ENCODE measurements around the gene PLEKHD1.
"Not testable (repeated sequence)": the region's sequence is repeated elsewhere in the genome, so short reads cannot be mapped to it uniquely, and the experiment has no call there.

PLEKHD1 gene

GRCh38 chr14:69481815-69482568 lies 2.5 kb upstream of the PLEKHD1 start:
- no peak for DNase-seq (ENCODE audit: low read depth)

DNA sequence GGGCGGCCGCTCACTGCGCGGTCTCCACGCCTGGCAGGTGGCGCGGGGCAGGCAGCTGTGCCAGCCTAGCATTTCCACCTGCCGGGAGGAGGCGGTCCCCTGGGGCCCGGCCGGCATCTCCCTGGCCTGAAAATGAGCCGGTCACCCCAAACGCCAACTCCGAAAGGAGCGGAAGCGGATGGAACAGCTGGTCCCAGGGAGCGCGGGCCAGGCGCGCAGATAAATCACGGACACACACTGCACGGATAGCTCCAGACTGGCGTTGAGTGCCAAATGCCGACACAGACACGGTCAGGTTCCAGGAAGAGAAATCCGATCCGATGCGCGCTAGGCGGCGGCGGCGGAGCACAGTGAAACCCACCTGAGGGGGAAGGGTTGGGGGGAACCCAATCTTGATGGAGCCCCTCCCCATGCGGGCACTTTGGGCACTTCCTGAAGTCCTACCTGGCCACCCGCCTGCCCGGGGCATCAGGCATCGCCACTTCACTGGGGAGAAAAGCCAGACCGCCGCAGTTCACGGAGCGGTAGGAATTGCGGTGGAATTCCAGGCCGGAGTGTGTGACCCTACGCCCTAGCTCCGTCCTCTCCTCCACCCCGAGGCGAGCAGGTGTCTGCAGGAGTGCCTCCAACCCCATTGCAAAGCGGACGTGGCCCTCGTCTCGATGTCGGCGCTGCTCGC lies 624 bp upstream of the PLEKHD1 start:
- DNase-seq (ENCODE audit: low read depth) = no peak

- no peak for DNase-seq (ENCODE audit: low read depth)
These were observed 760 bp downstream of the PLEKHD1 start for GRCh38 chr14:69485315-69485660.

- DNase-seq (ENCODE audit: low read depth) = no peak
These were observed 1.2 kb downstream of the PLEKHD1 start for GRCh38 chr14:69485701-69486100.

DNA sequence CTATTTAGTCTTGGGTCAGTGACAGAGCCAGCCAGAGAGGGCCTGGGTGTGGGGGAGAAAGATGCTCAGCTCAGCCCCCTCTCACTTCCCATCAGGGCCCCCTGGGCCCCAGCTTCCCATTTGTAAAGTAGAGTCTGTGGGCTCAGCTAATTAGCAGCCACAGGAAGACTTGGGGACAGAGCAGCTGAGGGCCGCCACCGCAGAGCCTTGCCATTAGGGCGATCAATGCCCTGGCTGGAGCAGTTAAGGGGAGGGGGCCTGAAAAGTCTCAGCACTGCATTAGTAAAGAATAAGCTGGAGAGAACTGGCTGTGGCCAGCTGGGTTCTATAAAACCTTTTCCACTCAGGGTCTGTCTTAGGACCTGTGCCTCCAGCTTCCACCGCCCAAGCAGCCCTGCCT lies 2.7 kb downstream of the PLEKHD1 start:
- DNase-seq (ENCODE audit: low read depth) = no peak

- no peak for DNase-seq (ENCODE audit: low read depth)
These were observed 3.2 kb downstream of the PLEKHD1 start for GRCh38 chr14:69487771-69488170.

DNA sequence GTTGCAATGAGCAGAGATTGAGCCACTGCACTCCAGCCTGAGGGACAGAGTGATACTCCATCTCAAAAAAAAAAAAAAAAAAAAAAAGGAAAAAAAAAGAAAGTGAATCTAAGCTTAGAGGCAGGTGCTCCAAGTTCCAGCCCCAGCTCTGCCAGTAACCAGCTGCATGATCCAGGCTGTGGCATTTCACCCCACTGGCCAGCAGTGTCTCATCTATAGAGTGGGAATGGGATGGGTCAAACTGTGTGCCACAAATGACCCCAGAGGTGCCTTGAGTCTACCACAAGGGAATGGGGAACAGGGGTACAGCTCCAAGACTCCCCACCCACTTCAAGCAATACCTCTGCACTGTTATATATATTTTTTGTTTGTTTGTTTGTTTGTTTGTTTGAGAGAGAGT lies 5.0 kb downstream of the PLEKHD1 start:
- DNase-seq (ENCODE audit: low read depth) = no peak

- DNase-seq (ENCODE audit: low read depth) = no peak
These were observed 5.8 kb downstream of the PLEKHD1 start for GRCh38 chr14:69490219-69490918.

DNA sequence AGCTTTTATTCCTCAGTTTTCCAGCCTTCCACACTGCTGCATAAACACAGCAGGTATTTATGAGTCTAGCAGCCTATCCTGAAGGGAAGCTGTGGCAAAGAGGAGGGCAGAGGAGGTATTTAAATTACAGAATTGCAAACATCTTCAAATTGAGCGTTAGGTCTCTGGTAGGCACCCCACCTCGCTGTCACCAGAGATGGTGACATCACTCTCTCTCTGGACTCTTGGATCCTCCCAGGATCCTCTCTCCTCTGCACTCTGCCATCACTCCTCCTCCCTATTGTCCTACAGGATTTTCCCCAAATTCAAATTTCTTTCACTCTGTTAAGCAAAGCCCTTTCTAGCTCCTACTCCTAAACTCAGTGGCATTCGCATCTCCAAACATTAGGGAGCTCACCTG lies 6.7 kb downstream of the PLEKHD1 start:
- DNase-seq (ENCODE audit: low read depth) = no peak

- no peak for DNase-seq (ENCODE audit: low read depth)
These were observed 8.5 kb downstream of the PLEKHD1 start for GRCh38 chr14:69493038-69493437.

DNA sequence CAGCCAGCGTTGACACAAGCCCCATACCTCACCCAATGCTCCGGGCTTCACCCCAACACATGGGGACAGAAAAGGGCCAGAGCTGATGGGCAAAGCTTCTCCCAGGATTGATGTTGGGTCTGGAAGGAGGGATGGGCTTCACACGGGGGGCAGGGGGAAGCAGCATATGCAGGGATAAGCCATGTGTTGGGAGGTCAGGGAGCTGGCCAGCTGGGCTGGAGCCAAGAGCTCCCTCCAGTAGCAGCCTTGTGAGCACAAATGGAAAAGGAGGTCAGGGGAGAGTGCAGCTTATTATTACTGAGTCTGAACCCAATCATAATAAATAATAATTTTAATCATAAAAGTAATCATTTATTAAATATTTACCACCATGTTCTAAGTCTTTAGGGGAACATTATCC lies 9.3 kb downstream of the PLEKHD1 start:
- DNase-seq (ENCODE audit: low read depth) = no peak

GRCh38 chr14:69495341-69495921 lies 10.9 kb downstream of the PLEKHD1 start:
- no peak for DNase-seq (ENCODE audit: low read depth)

DNA sequence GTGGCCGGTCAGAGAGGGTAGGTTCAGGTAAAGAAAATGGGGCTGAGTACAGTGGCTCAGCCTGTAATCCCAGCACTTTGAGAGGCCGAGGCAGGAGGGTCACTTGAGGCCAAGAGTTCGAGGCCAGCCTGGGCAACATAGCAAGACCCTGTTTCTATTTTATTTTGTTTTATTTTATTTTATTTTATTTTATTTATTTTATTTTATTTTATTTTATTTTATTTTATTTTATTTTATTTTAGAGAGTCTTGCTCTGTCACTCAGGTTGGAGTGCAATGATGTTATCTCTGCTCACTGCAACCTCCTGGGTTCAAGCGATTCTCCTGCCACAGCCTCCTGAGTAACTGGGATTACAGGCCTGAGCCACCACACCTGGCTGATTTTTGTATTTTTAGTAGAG lies 13.3 kb downstream of the PLEKHD1 start:
- not testable (repeated sequence) for DNase-seq (ENCODE audit: low read depth)

- not testable (repeated sequence) for DNase-seq (ENCODE audit: low read depth)
These were observed 13.8 kb downstream of the PLEKHD1 start for GRCh38 chr14:69498286-69498685.

DNA sequence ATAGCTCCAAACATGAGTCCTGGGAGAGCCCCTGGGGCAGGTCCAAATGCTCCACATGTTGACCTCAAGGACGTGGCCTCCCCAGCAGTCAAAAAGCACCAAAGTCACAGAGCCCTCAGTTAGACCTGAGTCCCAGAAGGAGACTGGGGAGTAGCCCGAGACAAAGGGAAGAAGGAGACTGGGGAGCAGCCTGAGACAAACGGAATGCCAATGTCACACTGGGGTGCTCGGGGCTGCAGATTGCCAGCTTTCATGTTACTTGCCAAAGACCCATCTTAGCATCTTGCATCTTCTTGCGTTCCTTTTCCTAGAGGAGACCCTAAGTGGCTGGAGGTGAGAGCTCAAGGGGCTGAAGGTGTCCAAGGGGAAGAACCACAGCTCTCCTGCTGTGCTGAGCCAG lies 14.9 kb downstream of the PLEKHD1 start:
- DNase-seq (ENCODE audit: low read depth) = no peak

DNA sequence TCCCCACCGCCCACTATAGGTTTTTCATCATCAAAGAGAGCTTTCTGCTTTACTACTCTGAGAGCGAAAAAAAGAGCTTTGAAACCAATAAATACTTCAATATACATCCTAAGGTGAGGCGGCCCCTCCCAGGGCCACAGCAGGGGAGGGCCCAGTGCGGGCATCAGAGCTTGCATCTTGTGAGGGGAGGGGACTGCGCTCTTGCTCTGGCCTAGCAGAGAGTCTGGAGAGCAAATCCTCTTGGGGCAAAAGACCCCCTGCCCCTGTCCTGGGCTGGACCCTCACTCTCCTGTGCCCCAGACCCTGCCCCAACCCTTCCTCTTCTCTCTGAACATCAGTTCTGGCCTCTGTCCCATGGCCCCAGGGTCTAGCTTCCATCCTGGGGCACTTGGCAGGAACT lies 15.6 kb downstream of the PLEKHD1 start:
- no peak for DNase-seq (ENCODE audit: low read depth)

GRCh38 chr14:69500736-69501135 lies 16.2 kb downstream of the PLEKHD1 start:
- DNase-seq (ENCODE audit: low read depth) = no peak

DNA sequence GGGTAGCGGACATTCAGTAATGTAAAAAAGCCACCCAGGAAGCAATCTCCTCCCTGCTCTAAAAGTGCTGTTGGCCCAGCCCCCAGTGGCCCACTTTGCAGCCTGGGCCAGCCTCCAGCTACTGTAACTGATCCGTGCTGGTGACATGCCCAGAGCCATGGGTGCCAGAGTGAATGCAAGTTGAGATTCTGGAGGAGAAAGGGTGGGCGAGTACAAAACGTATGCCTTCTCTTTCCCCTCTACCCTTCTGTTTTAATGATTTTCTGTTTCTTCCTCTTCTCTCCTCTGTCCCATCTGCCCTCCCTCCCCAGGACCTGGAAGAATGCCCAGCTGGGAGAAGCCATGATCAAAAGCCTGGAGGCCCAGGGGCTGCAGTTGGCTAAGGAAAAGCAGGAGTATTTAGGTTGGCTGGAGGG lies 16.9 kb downstream of the PLEKHD1 start:
- no peak for DNase-seq (ENCODE audit: low read depth)

DNA sequence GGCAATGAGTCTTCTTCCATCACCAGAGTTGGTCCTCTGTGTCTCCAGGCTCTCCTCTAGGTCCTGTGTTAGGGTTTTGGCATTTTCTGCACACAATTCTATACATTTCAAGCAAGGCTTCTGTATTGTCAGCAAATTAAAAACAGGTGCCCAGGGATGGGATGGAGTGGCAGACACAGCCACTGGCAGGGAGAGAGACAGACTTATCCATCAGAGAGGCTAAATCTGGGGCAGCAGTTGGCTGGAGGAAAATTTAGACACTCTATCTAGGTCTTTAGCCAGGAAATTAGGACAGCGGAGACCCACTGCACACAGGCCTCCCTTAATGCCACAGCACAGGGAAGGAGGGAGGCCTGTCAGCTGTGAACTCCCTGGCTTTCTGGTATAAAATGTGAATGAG lies 20.2 kb downstream of the PLEKHD1 start:
- no peak for DNase-seq (ENCODE audit: low read depth)

DNA sequence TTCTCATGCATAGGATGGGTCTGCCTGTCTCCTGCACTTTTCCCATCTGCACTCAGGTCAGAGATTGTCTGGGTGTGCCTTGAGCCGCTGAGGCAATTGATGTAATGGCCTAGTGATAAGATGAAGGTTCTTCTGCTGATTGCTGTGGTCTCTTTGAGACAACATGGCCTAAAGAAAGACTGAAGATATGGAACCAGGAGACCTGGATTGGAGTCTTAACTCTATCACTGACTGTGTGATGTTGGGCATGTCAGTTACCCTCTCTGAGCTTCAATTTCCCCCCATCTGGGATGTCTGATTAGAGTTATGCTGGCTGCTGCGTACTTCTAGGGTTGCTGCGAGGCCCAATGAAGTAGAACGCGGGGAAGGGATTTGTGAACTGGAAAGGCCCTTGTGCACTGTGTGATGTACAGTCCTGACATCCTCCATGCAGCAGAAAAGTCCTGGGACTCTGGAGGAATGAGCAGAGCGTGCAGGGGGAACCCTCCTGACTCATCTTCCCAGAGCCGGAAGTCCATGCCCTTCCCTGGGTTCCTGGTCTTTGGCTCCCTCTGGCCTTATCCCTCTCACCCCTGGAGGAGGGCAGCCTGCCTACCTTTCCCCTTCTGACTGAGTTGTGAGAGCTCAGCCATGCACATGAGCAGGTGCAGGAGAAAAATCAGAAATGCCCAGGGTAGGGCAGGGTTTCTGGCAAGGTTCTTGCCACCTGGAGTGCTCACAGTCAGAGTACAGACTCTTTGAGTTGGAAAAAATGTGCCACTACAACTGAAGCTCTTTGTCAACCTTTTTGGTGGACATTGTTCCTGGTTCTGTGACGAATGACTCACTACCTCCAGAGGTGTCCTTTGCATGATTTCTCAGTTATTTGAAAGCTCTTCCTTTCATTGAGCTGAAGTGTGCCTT lies 21.1 kb downstream of the PLEKHD1 start:
- DNase-seq (ENCODE audit: low read depth) = no peak

DNA sequence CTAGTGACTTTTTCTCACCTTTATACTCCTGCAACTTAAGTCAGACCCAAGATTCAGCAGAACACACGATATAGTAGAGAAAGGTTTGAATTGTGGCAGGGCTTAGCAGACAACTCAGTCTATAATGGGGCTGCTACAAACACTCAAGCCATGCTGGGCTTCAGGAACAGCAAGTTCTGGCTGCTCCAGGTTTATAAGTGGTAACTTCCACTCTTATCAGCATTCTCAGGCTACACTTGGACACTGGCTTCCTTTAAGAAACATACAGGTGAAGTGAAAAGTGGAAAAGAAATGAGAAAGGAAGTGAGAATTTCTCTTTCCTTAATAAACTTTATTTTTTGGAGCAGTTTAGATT lies 21.7 kb downstream of the PLEKHD1 start:
- DNase-seq (ENCODE audit: low read depth) = no peak
